Astrocyte of the hippocampus (primary cell): ENCODE data around the gene TMEM236.
"Not testable (repeated sequence)": the region's sequence is repeated elsewhere in the genome, so short reads cannot be mapped to it uniquely, and the experiment has no call there.

Source experiments
- DNase-seq: peaks from one replicate; pipeline ENCODE4 v3.0.0; 2011; ENCODE audit warnings: low read depth, low spot score

Gene TMEM236, protein sequence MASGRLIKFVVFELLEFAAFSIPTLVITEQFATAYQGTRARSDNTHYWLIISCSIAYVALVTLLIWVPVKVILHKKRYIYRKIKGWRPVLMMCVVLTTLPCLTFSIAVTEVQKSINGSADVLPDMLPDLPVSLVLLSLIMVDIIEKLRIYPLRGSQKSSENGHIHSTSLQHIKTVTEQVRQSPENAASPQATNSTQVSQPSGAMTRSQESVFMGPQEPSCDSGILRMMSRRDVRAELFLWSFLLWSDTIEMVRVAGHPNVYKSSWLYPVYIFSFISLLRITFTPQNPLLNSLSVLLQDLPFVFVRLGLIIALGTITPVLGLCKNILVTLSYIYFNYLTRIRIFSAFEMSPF

DNA sequence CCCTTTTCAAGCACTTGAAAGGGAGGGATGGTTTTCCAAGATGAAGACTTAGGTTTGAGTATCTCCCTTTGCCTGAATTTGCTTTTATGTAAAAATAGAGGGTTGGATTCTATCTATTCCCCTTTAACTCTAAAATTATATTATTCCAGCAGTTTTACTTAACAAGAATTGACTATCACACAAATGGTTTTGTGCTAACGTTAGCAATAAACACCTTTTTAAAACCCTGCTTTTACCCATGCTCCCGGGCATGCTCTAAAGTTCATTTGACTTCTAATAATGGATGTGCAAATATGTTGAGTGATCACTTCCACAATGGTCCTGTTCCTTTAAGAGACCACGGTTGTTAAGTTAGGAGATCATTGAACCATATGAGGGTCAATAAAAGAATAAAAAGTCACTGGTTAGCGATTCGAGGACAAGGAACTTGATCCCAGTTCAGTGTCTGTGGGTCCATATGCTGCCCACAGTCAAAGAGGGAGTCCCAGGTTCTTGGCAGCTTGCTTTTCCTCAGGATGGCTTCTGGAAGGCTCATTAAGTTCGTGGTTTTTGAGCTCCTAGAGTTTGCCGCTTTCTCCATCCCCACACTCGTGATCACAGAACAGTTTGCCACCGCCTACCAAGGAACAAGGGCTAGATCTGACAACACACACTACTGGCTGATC, at the start of gene TMEM236:
Gene TMEM236 (plus strand): TSS at position 421 of the 665 bp plus-strand sequence. CDS start 95 bp downstream, at position 516.
- DNase-seq: no peak

DNA sequence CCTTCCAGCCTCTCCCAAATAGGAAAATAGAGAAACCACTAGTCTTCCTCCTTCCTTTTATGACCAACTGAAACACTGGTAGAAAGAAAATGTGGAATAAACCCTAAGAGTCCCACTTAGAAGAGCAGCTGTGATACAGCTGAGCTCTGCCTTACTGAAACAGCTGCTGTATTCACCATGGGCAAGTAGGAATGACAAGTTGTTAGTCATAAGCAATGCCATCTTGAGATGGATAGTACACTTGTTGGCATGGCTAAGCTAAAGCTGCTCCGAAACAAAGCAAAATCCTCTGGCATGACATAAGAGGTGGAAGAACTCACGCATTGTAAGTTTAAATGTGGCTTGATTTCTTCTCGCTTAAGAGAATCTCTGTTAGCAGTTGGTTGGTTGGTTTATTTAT, 48.3 kb upstream of the TMEM236 start:
- no peak for DNase-seq

DNA sequence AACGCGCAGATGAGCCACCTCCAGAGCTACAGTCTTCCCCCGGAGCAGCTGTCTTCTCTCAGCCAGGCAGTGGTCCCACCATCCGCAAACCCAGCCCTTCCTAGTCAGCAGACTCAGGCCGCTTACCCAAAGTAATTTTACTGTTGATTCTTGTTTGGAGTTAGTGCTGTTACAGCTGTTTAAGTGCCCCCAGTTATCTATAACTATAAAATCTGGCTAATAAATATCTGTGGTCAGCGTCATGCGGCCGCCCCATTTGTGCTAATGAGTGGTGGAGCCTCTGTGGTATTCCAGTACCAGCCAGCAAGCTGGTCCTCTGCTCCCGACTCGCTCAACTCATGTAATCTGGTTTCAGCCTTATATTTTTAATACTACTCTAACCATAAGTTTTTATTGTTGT, 43.2 kb upstream of the TMEM236 start:
- DNase-seq: no peak

DNA sequence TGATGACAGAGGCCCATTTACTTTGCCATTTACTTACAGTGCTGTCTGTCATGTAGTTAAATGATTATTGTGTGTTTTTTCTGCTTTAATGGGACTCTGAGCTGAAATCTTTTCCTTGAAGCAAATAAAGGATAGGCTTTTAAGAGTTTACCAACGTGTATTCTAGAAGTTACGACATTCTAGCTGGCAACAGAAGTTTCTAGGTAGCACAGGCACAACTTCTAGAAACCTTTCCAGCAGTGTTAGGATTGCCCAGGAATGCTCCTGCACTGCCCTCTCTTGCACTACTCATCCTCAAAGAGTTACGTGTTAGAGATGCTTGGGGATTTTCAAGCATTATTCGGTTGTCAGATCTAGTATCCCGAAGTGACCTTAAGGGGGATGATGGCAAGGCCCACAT, 42.5 kb upstream of the TMEM236 start:
- DNase-seq: no peak

DNA sequence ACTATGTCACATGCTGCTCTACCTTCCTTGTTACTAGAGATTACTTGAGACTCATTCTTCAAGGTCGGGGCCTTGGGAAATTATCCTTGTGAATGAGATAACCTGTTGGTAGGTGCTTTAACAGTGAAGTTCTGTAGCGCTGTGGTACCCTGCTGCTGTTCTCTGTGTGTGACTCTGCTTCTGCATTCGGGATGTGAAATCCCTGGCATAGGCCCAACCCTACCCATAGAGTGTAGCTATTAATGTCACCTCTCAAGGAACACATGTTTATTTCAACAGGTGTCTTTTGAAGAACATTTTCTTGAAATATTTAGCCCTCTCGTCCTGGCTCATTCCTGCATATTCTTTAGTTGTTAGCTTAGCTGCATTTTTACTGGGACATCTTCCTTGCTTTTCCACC, 41.8 kb upstream of the TMEM236 start:
- DNase-seq: no peak

GRCh38 chr10:17712053-17712452, 39.9 kb upstream of the TMEM236 start:
- DNase-seq: no peak

DNA sequence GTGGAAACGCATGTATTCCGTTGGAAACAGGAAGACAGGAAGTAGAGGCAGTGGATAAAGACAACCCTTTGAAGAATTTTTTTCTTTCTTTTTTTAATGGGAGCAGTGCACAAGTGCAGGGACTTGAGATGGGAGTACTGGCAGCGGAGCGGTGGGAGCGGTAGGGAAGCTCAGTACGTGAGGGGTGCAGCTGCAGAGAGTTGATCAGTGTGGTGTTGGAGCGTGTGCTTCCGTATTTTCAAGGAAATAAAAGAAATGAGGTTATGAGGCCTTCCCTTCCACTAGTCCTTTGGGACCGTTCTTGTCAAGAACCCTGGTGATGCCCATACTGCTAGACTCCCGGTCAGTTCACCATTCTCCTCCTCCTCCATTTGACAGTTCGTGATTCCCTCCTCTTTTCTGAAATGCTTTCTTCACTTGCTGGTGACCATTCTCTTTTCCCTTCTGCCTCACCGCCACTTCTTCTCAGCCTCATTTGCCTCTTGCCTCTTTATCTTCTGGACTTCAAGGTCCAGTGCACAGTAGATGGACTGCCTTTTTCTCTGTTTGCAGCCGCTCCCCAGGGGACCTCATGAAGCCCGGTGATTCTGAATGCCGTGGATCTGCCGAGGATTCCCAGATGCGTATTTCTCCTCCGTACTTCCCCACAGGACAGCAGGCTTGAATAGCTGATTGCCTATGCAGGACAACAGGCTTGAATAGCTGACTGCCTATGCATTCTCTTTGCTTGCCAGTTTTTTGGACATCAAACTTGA, 39.1 kb upstream of the TMEM236 start:
- peak; percentile 5 for DNase-seq

DNA sequence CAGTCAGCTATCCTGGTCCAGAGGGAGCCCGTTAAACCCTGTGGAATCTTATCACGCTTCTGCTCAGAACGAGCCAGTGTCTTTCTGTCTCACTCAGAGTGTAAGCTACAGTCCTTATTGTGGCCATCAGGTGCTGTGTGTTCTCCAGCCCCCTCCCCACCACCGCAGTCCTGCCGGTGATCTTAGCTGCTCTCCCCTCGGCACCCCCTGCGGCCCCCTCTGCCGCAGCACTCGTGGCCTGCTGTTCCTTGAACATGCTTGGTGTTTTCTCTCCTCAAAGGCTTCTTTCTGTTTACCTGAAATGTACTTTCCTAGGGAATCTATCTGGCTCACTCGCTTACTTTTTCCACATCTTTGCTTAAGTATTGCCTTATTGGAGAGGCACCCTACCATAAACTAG, 38.2 kb upstream of the TMEM236 start:
- DNase-seq: no peak

GRCh38 chr10:17716161-17716560, 35.8 kb upstream of the TMEM236 start:
- no peak for DNase-seq

DNA sequence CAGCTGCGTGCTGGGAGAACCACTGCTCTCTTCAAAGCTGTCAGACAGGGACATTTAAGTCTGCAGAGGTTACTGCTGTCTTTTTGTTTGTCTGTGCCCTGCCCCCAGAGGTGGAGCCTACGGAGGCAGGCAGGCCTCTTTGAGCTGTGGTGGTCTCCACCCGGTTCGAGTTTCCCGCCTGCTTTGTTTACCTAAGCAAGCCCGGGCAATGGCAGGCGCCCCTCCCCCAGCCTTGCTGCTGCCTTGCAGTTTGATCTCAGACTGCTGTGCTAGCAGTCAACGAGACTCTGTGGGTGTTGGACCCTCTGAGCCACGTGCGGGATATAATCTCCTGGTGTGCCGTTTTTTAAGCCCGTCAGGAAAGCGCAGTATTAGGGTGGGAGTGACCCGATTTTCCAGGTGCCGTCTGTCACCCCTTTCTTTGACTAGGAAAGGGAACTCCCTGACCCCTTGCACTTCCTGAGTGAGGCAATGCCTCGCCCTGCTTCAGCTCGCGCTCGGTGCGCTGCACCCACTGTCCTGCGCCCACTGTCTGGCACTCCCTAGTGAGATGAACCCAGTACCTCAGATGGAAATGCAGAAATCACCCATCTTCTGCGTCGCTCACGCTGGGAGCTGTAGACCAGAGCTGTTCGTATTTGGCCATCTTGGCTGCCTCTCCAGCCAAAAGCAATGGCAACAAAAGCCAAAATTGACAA, 29.5 kb upstream of the TMEM236 start:
- DNase-seq: not testable (repeated sequence)

GRCh38 chr10:17725703-17726102, 26.3 kb upstream of the TMEM236 start:
- no peak for DNase-seq

- DNase-seq: no peak
Measured at GRCh38 chr10:17729630-17730029, 22.4 kb upstream of the TMEM236 start.

DNA sequence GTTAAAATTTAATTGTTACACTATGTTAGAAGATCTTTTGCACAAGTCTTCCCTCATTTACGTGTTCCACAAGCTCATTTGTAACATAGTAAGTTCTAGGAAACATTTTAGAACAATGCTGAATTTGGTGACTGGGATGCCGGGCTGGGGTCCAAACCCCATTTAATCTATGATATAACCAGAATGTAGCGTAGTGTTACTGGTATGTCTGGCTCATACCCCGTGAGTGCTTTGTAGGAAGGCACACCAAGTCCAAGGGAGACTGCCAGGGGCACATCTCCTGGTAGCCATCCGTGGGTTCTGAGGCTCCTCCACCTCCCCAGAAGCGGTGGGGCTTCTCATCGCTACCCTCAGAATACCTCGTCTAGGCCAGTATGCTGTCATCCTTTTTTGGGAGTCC, 21.3 kb upstream of the TMEM236 start:
- DNase-seq: peak; percentile 66

DNA sequence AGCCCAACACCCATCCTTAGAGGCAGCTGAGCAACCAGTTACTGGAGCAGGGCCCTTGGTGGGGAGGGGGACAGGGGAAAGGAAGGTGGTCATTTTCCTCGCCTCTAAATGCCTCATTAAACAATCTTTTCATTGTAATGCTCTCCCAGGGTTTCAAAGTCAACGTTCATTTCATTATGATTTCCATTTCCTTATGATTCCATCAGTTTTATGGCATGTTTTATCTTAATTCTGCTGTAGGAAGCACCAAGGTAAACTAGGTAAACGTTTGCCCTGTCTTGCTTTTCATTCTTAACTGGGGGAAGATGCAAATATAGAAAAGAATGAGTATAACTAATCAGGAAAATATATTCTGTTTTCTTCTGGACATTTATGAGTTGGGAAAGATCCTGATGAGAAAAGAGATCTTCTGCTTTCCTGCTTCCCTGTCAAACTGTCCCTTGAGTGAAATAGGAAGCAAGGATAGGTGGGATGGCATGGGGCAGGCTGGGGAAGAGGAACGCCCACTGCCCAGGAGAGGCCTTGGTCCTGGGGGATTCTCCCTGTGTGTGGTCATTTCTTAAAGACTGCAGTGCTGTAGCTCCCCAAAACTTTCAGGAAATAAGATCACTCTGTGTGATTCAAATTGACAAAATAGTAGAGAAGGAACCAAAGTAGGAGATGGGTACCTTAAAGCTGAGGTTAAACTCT, 20.5 kb upstream of the TMEM236 start:
- DNase-seq: no peak

DNA sequence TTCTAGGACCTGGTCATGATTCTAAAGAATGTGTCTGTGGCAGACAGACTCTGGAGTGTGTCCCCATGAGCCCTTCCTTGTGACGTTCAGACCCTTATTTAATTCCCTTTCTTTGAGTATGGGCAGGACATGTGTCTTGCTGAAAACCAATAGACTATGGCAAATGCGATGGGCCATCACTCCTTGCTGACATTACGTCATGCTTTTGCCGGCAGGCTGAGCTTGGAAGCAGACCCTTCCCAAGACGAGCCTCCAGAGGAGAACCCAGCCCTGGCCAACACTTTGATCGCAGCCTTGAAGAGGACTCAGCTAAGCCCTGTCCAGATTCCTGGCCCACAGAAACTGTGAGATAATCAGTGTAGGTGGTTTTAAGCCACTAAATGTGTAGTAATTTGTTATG, 18.4 kb upstream of the TMEM236 start:
- no peak for DNase-seq

DNA sequence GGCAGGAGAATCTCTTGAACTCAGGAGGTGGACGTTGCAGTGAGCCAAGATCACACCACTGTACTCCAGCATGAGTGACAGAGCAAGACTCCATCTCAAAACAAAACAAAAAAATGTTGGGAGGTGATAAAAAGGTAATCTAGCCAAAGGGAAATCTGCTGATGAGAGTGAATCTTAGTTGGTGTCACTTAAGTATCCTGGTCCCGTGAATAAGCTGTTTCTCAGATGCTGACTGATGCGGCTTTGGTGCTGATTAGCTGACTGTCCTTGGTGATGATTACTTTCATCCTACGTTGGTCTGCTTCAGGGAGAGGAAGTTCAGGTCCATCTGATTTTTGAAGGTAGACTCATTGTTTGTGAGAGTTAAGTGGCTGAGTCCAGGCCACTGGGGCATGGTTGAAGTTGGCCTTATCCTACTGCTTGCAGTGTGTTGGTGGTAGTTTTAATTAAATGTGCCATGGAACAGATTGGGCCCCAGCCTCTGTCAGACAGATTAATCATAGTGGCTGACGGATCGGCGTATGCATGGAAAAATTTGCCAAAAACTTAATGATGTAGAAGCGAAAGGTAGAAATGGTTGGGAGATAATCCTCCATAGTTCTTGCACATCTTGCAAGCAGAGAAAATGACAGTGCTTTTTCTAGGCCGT, 17.4 kb upstream of the TMEM236 start:
- no peak for DNase-seq

DNA sequence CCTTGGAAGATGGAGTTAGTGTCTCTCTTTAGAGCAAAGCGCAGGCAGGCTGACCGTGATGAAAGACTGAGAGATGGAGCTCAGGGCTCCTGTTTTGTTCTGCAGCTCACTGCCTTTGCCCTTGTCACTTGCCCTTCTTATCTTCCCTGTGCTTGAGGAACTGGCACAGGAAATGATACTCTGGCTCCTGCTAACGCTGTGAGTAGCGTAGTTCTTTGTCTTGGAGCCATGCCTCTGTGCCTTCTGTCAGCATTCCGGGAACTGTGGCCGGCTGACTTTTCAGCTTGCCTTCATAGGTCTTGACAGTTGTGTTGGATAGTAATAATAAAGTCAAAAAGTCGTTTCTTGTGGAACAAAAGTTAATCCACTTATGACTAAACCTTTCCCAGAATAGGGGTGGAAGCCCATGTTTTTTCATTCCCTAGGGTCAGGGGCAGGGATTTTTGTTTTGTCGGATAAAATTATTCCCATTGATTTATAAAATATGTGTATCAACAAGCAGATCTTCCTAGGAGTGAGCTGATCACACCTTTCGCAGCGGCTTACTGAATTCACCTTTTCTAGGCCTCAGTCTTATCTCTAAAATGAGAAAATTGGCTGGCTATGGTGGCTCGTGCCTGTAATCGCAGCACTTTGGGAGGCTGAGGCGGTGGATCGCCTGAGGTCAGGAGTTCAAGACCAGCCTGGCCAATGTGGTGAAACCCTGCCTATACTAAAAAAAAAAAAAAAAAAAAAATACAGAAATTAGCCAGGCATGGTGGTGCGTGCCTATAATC, 16.6 kb upstream of the TMEM236 start:
- peak; percentile 31 for DNase-seq

GRCh38 chr10:17736223-17736622, 15.8 kb upstream of the TMEM236 start:
- DNase-seq: no peak

DNA sequence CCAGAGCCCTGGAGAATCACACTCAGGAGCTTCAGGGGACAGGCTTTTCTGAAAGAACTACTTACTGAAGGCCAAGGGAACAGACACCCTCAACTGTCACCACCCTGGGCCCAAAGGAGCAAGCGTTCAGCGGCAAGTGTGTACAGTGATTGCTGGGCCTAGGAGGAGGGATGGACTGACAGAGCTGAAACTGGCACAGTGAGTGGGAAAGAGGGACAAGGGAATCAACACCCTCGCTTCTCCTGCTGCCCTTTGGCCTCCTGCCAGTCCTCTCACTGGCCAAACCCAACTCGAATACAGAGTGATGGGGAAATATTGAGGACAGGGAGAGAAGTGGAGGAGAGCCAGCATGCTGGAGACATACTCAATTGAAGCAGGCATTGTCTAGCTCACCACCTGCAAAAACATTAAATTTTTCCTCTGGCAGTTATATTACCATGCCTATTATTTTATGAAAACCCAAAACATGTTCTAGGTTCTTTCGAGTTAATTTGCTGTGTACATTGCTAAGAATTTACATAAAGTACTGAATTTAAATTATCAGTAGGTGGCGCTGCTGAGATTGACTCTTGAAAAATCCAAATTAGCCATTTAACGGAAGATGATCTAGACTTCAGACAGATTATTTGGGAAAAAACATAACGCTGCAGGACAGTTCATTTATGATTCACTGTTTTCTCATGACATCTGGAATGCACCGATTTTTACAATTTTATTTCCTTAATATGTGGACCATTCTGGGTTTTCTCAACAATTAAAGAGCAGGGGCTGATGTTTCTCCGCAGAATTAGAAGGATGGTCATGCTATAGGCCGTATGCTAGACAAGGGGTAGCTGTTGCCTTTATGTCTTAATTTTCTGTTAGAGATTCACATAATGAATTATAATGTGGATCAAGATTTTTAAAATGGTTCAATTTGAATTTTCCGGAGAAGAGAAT, 14.7 kb upstream of the TMEM236 start:
- DNase-seq: peak; percentile 53
